Stomach (tissue), 4 donors: Measurements from ENCODE around the gene CYS1.

Source experiments
- POLR2A ChIP-seq, 4 donors: fragments of 450-650 bp; IDR thresholded peaks; one replicate each; pipeline ENCODE4 v1.6.1; 2016; ENCODE audit warnings: antibody characterized with exemption in 4 of 4, control low read depth in 2 of 4, mild to moderate bottlenecking in 1 of 4, moderate library complexity in 1 of 4
- POLR2AphosphoS5 ChIP-seq, 3 donors: sonication (generic); formaldehyde crosslinking; IDR thresholded peaks; one replicate each; pipeline ENCODE4 v1.6.1; 2016; ENCODE audit warnings: antibody characterized with exemption in 3 of 3
- TF ChIP-seq, protein P1 (sequence below), 7 experiments: fragments of 450-650 bp in 4 of 7; fragments of 200-600 bp in 3 of 7; sonication (generic) in 3 of 7; IDR thresholded peaks; one replicate each; pipeline ENCODE4 v1.5.1; 2016 to 2019; ENCODE audit warnings: antibody characterized with exemption in 7 of 7, control low read depth in 2 of 7, mild to moderate bottlenecking in 1 of 7

DNA sequence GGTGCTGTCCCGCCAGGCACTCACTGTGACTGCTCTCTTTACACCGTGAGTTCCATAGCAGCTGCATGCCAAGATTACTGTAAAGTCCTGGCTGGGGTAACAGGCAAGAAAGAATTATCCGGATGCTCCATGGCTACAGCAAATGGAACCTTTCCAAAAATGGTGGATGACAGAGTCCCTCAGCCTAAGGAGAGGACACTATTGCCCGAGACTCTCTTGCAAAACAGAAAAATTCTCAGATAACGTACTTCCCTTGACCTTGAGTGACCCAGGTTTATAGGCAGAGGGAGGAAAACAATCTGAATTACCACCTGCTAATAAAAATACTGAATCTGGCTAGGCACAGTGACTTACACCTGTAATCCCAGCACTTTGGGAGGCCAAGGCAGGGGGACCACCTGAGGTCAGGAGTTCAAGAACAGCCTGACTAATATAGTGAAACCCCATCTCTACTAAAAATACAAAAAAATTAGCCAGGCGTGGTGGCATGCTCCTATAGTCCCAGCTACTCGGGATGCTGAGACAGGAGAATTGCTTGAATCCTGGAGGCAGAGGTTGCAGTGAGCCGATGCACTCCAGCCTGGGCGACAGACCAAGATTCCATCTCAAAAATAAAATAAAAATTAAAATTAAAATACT is 4.5 kb downstream of the CYS1 start:
- TF ChIP-seq, protein P1, sequence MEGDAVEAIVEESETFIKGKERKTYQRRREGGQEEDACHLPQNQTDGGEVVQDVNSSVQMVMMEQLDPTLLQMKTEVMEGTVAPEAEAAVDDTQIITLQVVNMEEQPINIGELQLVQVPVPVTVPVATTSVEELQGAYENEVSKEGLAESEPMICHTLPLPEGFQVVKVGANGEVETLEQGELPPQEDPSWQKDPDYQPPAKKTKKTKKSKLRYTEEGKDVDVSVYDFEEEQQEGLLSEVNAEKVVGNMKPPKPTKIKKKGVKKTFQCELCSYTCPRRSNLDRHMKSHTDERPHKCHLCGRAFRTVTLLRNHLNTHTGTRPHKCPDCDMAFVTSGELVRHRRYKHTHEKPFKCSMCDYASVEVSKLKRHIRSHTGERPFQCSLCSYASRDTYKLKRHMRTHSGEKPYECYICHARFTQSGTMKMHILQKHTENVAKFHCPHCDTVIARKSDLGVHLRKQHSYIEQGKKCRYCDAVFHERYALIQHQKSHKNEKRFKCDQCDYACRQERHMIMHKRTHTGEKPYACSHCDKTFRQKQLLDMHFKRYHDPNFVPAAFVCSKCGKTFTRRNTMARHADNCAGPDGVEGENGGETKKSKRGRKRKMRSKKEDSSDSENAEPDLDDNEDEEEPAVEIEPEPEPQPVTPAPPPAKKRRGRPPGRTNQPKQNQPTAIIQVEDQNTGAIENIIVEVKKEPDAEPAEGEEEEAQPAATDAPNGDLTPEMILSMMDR (IDR thresholded peaks at IDR 0.05) = no peak
- TF ChIP-seq POLR2A (IDR thresholded peaks at IDR 0.05) = no peak
- TF ChIP-seq POLR2AphosphoS5 (IDR thresholded peaks at IDR 0.05) = no peak
